HS-5 (cell line): ENCODE data around the gene LAPTM5.

Source experiments
- DNase-seq: peaks from one replicate; pipeline ENCODE4 v3.0.0-alpha.2; 2012; ENCODE audit warnings: low read depth

LAPTM5 gene

DNA sequence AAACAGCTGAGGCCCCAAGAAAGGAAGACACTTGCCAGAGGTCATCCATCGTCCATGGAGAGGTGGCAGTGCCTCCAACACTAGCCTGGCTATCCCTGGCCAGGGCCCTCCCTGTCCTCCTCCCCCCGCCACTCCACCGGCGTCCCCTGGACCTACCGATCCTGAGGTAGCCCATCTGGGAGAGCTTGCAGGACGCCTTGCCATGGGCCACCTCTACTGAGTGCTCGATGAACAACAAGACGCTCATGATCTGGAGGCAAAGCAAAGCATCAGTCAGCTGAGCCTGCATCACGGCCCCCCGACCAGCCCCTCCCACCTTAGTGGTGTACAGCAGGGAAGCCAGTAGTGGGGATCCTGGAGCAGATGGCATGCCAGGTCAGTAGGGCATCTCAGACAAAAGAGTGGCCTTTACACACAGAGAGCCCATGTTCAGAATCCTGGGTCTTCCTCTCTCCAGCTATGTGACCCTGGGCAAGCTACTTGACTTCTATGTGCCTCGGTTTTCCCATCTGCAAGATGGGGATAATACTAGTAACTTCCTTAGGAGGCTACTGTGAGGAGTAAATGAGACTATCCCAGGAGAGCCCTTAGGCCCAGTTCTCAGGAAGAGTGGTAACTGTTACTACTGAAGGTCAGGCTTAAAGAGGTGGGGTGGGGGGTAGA, 15.1 kb downstream of the LAPTM5 start:
- DNase-seq, result no peak

DNA sequence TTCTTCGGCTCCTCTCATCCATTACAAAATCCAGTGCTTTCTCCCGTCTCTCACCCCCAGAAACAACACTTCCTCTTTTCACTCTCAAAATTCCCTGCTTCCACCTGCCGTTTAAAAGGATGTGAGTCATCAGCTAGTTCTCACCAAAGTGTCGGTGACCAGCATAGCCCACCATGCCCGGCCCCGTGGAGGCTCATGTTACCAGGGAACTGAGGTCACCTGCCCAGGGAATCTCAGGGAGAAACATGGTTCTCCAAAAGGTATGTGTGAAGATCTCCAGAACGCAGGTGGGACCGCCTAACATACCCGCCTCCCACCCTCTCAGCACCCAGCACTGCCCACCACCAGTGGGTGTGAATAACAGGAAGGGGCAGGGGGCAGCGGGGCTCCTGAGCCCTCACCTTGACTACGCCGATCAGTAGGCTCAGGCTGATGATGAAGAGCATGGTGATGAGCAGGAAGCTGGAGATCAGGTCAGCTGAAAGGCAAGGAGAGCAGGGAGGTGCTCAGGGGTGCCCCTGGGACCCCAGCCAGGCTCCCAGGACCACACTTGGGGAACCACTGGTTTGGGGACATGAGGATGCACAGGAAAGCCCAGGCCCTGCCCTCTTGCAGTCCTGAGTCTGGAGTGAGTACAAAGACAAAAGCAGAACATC, 16.2 kb downstream of the LAPTM5 start:
- DNase-seq, result no peak

DNA sequence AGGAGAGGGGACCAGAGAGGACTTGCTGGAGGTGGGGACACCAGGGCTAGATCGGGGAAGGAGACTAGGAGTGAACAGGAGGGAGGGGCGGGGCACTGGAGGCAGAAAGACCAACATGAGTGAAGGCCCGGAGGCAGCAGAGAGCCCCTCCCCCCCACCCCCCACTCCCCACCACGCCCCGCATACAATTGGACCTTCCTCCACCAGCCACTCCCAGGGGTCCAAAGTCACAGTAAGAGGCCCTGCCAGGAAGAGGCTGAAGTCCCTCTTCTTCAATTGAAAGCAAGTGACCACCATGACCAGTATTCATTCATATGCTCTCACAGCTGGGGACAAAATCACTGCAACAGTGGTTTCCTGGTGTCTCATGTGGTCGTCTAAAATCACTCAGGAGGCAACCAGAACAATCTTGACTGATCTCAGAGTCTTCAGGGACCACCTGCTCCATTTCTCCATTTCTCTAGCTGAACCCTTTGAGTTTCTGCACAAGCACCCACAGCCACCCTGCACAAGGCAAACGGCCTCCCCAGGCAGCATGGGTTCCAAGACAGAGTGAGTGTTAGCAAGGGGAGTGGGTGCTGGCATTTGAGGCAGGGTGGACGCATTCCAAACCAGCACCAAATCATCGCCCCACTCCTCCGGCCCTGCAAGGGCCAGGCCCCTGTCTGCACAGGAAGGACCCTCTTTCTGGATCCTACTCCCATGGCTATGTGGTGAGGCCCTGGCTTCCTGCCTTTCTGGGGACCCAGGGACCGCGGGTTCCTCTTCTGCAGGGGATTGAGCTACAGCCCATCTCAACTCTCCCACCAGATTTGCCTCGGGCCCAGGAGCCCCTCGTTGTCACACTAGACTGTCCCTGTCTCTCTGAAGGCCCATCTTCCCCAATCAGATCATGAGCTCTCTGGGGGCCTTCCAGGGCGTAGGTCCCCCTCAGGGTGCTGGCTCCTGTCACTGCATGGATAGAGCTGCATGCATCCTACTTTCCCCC, 17.0 kb downstream of the LAPTM5 start:
- no peak for DNase-seq

DNA sequence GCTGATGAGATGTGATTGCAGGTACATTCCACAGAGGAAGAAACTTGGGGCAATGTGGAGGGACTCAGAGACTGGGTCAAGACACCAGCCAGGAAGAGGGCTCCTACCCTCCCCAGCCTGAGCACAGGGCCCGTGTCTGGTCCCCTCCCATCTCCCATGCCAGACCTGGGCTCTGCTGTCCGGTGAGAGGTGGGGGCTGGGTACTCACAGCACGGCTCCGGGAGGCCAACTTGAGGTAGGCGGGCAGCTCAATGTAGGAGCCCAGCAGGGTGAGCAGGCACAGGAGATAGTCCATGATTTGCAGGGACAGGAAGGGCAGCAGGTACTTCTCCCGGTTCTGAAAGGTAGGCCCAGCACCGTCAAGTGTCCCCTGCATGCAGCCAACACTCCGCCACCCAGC, 18.0 kb downstream of the LAPTM5 start:
- DNase-seq, result no peak

DNA sequence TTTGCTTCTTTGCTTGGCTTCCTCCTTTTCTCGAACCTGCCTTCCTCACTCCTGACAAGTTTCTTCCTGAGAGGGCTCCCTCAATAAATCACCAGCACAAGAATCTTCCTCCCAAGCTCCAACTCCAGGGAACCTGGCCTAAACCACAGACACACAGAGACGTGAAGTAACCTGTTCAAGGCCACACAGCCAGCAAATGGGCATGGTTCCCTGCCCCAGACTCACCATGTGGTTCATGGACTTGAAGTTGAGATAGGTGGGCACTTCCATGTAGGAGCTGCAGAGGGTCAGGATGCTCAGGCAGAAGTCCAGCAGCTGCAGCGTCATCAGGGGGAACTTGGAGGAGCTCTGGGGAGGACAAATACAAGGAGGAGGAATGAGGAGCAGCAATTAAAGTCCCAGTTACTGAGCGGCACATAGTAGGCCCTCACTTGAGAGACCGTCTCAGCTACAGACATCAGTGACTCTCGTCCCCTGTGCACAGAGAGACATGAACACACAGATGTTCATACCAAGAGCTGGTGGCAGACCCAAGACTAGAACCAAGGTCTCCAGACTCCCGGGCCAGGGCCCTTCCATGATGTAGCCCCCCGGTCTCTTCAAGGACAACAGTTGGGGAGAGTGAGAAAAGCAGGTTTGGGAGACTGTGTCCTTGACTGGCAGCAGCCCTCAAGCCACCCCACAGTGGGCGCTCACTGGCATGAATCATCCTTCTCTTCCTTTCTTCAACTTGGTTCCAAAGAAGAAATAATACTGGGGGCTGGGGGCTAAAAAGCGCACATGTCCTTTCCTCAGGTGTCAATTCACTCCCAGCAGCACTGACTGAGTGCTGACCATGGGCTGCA, 18.6 kb downstream of the LAPTM5 start:
- DNase-seq, result no peak

DNA sequence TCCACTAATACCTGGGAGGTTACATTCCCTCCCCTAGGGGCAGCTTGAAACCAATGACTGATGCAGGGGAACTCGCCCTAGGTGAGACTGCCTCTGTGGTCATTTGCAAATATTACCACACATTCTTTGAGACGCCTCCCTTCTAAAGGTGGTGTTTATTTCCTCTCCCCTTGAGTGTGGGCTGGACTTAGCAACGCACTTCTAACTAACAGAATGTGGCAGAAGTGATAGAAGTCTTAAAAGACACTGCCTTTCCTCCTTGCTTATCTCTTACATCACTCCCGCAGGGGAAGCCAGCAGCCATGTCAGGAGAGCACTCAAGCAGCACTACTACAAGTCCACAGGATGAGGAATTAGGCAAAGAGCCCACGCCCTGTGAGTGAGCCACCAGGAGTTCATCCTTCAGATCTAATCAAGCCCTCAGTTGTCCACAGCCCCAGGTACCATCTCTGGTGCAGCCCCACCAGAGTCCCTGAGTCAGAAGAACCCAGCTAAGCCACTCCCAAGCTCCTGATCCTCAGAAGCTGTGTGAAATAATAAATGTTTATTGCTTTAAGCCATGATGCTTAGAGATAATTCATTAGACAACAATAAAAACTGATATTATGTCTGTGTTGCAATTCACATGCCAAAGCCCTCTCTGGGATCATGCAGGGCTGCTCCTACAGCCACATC, 19.4 kb downstream of the LAPTM5 start:
- no peak for DNase-seq

DNA sequence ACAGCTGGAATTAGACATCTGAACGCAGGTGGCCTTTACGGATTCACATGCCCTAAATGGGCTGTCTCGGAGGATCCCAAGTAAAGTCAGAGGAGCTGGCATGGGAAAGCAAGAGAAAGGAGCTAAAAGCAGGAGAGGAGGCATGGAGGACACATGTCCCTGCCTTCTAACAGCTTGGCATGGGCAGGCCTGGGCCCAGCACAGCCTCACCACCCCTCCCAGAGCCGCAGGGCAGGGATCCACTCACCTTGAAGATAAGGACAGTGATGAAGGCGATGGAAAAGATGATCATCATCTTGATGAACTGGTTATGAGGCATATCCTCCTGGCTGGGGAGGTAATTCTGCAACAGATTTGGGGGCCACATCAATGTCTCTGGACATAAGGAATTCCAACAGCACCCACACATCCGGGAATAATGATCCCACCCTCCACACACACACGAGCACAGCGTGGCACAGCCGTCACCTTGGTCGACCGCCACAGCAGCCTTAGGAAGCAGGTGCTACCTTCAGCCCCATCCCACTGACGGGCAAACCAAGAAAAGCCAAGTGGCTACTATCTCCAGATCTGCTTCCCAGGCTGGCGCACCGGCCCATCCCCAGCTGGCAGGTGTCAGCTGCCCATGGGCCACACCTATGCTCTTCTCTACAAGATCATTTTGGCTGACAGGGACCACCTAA, 20.1 kb downstream of the LAPTM5 start:
- no peak for DNase-seq

DNA sequence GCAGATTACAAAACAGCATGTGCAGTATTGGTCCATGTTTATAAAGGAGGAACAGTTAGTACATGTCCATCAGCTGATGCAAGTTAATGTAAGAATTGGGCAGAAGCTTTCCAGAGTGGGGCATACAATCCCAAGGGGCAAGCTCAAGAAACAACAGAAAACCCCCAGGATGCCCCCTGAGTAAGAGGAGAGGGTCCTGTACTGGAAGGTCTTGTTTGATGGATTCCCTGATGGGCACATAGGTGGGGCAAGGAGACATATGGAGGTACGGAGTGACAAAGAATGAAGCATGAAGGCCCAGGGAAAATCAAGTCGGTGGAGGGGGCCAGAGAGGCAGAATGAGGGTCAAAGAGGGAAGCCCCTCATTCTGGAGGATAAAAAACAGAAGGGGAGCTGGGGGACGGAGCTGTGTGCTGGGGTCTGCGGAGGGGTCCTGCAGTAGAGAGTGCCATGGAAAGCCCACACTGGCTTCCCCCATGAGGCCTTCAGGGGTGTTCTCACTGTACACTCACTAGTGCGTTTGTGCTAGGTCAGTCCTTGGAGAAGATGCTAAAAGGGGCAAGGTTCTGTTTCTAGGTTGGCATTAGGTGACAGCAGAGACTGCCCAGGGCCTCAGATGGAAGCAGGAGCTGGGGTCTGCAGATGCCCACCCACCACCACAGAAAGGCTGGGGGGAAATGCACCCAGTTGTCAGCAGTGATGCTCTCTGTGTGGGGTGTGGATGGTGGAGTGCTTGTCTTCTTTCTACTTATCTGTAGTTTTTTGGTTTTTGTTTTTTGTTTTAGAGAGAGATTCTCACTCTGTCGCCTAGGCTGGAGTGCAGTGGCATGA, 21.7 kb downstream of the LAPTM5 start:
- DNase-seq, result no peak

DNA sequence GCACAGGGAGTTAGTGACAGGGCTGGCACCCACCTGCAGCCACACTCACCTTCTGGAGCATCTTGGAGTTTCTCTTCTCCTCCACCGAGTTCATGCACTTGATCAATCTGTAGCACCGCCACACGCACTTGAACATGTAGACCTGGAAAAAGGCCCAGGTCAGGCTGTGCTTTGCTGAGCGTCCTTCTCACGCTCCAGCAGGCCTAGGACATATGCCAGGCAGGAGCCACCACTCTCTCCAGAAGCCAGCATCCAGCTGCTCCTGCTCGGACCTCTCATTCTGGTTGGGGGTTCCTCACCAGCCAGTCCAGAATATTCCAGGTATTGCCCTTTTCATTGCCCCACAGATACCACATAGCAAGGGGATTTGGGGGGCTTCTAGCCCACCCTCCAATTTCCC, 22.4 kb downstream of the LAPTM5 start:
- no peak for DNase-seq

DNA sequence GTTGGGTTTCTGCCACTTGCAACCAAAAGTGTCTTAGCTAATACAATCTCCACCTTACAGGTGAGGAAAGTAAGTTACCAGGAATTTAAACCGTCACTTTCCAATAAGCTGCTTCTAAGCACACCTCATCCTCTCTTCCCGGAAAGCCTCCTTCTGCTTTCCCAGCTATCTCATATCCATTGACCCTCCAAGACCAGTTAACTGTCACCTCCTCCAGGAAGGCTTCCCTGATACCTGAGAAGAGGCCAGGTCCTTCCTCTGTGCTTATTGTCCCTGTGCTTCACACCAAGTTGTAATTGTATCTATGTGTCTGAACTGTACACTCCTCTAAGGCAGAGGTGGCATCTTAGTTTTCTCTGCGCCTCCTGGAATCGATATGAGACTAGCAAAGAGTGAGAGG, 23.0 kb downstream of the LAPTM5 start:
- DNase-seq, result no peak

DNA sequence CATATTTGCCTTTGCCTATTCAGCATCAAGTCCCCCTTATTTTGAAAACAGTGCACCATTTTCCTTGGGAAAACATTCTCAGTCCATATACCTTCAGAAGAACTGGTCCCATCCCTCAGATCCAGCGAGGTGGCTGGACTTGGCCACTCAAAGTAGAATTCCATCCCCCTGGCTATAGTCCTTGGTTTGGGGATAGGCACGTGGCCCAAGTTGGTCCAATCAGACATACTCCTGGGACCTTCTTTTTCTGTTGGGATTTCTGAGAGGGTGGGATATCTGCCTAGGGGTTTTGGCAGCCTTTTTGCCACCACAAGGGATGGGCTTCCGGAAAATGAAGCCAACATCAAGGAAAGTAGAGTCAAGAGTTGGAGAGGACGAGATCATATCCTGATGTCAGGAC, 23.5 kb downstream of the LAPTM5 start:
- no peak for DNase-seq

DNA sequence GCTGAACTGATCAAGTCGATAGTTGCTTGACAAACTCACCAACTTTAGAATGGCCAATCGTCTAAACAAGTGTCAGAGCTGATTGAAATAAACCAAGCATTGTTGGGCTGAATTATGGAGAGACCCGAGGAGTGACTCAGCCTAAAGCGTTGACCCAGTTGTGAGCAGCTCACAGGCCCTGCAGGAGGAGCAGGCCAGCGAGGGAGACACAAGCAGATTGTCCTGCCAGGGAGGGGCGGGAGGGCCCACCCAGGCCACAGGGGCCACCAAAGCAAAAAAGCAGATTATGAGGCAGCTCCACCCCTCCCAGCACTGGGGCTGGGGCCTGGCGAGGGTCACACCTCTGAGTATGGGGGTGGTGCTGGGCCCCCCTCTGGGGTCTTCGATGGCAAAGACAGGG, 24.1 kb downstream of the LAPTM5 start:
- no peak for DNase-seq

DNA sequence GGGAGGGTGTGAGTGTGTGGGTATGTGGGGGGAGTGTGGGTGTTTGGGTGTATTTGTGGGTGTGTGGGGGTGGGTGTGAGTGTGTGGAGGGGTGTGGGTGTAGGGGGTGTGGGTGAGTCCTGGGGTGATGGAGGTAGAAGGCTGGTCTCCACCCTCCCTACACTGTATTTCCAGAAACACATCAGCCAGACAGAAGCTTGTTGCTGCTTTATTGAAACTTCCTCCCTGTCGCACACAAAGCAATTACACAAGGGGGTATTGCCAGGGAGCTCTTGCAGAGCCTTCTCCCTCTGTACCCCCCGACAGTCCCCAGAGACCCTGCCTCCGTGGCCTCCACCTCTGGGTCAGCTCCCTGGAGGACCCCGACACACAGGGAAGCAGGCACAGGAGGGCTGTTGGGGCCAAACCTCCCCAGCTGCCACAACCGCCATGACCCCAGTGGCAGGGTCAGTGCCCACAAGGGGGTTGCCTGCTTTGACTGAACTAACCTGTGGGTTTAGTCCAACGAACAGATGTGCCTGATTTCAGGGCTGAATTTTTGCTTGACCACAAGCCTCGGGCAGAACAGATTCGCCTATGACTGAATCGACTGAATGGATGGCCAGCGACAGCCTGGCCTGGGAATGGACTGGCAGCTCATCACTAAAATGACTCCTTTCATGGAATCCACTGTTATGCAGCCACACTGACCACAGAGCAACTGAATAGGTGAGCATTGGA, 25.1 kb downstream of the LAPTM5 start:
- no peak for DNase-seq

DNA sequence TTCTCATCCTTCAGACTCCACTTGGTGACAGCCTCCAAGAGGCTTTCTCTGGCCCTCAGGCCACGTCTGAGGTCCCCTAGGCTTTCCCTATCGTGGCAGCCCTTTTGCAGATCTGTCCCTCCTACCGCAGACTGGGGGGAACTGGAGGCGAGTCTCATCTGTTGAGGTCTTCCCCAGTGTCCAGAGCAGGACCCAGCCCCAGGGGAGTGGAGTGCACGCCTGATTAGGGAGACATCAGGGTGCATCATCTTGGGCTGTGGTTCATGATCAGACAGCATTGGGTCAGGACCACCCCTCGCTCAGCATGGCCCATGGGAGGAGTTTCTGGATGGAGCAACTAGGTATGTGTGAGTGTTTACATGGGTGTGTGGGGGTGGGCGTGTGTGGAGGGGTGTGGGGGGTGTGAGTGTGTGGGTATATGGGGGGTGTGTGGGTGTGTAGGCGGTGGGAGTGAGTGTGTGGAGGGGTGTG, 25.7 kb downstream of the LAPTM5 start:
- DNase-seq, result no peak

DNA sequence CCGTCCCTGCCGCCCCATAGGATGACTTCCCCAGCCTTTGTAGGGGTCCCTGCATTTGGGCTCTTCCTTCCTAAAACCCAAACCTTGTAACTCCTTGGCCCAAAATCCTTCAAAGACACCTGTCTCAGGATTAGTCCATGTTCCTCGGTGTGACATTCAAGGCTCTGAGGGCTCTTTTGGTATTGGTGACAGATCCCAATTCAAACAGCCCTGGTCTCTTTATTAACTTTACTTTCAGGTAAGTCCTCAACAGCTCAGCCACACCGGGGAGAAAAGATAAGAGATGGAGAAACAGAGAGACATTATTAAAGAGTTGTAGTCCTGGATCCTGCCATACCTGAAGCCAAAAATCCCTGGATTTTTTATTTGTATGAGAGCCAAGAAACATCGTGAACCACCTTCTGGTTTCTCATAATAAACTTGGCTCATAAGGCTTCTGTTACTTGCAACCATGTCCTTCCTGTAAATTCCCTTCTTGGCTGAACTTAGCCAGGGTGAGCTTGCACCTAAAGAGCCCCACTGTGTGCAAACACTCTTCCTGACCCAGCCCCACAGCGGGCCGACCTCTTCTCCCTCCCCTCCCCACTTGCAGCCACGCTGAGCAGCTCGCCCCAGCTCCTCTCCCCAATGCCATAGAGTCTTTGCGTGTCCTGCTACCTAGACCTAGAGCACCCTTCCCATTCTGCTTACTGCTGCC, 26.3 kb downstream of the LAPTM5 start:
- DNase-seq, result no peak

DNA sequence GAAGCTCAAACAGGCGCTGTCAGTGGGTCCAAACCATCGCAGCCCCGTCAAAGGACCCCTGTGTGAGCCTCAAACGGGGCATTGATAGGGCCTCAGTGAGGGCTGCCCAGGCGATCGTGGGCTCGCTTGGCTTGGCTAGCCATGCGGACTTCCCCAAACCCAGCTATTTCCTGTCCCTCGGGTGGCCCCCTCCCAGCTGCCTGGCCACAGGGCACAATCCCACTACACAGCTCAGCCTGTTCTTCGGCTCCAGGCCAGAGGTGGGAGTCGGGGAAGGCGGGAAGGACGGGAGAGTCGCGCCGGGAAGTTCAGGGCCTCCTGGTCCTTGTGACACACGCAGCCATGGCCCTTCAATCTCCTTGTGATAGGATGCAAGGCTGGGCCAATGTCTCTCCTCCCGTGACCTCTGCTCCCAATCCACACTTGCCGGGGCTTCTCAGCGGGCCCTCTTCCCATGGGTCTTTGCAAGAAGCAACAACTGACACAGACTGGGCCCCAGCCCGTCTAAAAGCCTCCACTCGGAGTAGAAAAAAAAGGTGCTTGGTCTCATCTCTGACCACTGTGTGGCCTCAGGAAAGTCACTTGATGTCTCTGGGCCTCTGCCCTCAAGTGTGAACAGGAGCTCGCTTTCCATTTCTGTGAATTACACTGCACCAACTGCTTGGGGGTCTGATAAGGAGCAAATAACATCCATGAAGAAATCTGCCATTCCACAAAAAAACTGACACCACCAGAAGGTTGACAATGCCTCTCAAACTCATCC, 27.0 kb downstream of the LAPTM5 start:
- DNase-seq, result no peak

DNA sequence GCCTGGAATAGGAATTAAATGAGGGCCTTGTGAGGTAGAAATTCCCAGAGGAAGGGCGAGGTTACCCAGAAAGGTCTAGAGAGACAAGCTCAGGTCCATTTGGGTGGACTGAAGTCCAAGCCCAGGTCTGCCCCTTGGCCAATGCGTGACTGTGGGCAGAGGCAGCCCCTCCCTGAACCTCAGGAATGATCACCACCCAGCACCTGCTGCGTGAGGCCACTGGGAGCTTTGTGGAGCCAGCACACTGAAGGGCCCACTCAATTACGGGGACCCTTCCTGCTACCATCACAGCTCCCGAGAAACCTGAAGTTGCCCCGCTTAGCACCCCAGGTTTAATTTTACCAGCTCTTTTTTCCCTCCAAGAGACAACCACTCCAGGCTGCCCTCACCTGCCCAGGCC, 27.7 kb downstream of the LAPTM5 start:
- DNase-seq, result no peak
